HCT116 (cell line): ENCODE measurements around the gene ADGRF5.

ENCODE experiments used
- MAX ChIP-seq: IDR thresholded peaks from 2 replicates; pipeline ENCODE4 v1.6.1; 2012
- POLR2A ChIP-seq: IDR thresholded peaks from 2 replicates; pipeline ENCODE4 v1.7.0; 2011; ENCODE audit warnings: borderline replicate concordance; ENCODE audit not compliant: insufficient read depth, insufficient read length; ENCODE audit errors: extremely low read depth

- TF ChIP-seq POLR2A (no peak), MAX (no peak)
Measured at GRCh38 chr6:46914279-46914810, 7.4 kb downstream of the ADGRF5 start.
